ENCODE results near the gene VPS33B. TPM values are rescaled to one million over a fixed set of nuclear protein-coding genes. Genes with fewer than 3 reads are reported as not detected.
"Not testable (repeated sequence)": the region's sequence is repeated elsewhere in the genome, so short reads cannot be mapped to it uniquely, and the experiment has no call there.

The VPS33B gene
- total RNA-seq, 1 experiment from 2014 or later, result 11.7 TPM

DNA sequence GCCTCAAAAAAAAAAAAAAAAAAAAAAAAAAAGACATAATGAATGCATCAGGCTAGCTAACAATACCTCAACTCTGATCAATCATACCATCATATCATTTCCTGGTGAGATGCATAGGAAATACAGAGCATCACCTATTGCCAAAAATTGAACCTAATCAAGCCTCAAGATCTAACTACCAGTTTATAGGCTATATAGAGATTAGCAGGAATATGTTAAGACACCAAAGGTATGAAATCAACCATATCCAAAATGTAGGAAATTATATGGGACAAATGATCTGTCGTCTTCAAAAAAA is 387 bp upstream of the VPS33B start:
- no peaks in the 10 kb centered on the region for H3K9me3 Mint-ChIP-seq (ENCODE audit: unreplicated experiment)
- CTCF ChIA-PET, result interaction anchor here (0.8 to 3.6 kb wide), 4 partner anchors 10 to 88 kb away, joined by 3 to 21 read pairs (median 10); partner anchors contain the start of genes RCCD1 and UNC45A
- TSS peak; percentile 70 for BruUV-seq (replicated peaks)
- POLR2A ChIA-PET, result interaction anchor here (0.5 to 3.2 kb wide), 15 partner anchors 8 to 342 kb away, joined by 3 to 27 read pairs (median 4); partner anchors contain the start of genes BLM, HDDC3, PRC1 and RCCD1
- H3K4me1 Mint-ChIP-seq (ENCODE audit: insufficient read depth, unreplicated experiment), result peaks cover 18% of the 10 kb centered on the region
- H3K27me3 Mint-ChIP-seq (ENCODE audit: insufficient read depth, unreplicated experiment), result no peaks in the 10 kb centered on the region
- no peak for DNase-seq (ENCODE audit: unreplicated experiment)
- H3K27ac Mint-ChIP-seq (ENCODE audit: low read depth, unreplicated experiment), result peak overlapping the region; percentile 83
- TF ChIP-seq, protein P1, sequence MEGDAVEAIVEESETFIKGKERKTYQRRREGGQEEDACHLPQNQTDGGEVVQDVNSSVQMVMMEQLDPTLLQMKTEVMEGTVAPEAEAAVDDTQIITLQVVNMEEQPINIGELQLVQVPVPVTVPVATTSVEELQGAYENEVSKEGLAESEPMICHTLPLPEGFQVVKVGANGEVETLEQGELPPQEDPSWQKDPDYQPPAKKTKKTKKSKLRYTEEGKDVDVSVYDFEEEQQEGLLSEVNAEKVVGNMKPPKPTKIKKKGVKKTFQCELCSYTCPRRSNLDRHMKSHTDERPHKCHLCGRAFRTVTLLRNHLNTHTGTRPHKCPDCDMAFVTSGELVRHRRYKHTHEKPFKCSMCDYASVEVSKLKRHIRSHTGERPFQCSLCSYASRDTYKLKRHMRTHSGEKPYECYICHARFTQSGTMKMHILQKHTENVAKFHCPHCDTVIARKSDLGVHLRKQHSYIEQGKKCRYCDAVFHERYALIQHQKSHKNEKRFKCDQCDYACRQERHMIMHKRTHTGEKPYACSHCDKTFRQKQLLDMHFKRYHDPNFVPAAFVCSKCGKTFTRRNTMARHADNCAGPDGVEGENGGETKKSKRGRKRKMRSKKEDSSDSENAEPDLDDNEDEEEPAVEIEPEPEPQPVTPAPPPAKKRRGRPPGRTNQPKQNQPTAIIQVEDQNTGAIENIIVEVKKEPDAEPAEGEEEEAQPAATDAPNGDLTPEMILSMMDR (IDR thresholded peaks at IDR 0.05; ENCODE audit: unreplicated experiment), result no peak
- peak overlapping the region; percentile 83 for H3K4me3 Mint-ChIP-seq (ENCODE audit: unreplicated experiment)
- intact Hi-C loops (cut with micrococcal nuclease), result no loop called here
- H3K36me3 Mint-ChIP-seq (ENCODE audit: insufficient read depth, unreplicated experiment), result peaks cover 7% of the 10 kb centered on the region

DNA sequence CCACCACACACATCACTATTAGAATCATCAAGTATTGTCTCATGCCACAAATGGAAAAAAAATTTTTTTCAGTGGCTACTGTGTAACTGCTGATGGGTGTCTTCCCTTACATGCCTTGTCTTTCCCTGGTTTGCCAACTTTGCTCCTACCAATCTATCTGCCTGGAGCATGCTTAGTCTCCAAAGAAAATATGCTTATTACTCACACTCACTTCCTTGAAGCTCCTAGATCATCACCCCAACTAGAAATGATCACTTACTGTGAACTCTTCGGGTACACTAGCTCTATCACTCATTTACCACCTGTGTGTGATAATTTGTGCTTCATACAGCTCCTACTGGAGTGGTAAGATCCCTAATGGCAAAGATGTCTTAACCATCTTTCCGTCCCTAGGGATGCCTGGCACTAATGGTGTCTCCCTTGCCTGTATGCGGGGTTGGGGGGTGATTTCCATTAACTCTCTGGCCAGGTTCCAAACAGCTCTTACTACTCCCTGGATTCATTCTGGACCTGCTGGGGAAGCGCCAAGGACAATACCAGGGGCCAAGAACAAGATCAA is 799 bp downstream of the VPS33B start:
- no peaks in the 10 kb centered on the region for H3K9me3 Mint-ChIP-seq (ENCODE audit: unreplicated experiment)
- no peaks in the 10 kb centered on the region for H3K27me3 Mint-ChIP-seq (ENCODE audit: insufficient read depth, unreplicated experiment)
- peak overlapping the region; percentile 83 for H3K27ac Mint-ChIP-seq (ENCODE audit: low read depth, unreplicated experiment)
- TF ChIP-seq, protein P1 (IDR thresholded peaks at IDR 0.05; ENCODE audit: unreplicated experiment), result no peak
- H3K4me1 Mint-ChIP-seq (ENCODE audit: insufficient read depth, unreplicated experiment), result peaks cover 18% of the 10 kb centered on the region
- CTCF ChIA-PET, result interaction anchor here (0.6 to 3.6 kb wide), 9 partner anchors 12 to 262 kb away, joined by 3 to 21 read pairs (median 4); partner anchors contain the start of genes HDDC3 and RCCD1
- DNase-seq (ENCODE audit: unreplicated experiment), result no peak
- POLR2A ChIA-PET, result interaction anchor here (0.6 to 3.2 kb wide), 21 partner anchors 9 to 1998 kb away, joined by 3 to 27 read pairs (median 4); partner anchors contain the start of genes BLM, HDDC3, PRC1 and UNC45A
- peaks cover 14% of the 10 kb centered on the region for H3K36me3 Mint-ChIP-seq (ENCODE audit: insufficient read depth, unreplicated experiment)
- H3K4me3 Mint-ChIP-seq (ENCODE audit: unreplicated experiment), result peak overlapping the region; percentile 83
- no TSS peak for BruUV-seq (replicated peaks)
- intact Hi-C loops (cut with micrococcal nuclease), result no loop called here

DNA sequence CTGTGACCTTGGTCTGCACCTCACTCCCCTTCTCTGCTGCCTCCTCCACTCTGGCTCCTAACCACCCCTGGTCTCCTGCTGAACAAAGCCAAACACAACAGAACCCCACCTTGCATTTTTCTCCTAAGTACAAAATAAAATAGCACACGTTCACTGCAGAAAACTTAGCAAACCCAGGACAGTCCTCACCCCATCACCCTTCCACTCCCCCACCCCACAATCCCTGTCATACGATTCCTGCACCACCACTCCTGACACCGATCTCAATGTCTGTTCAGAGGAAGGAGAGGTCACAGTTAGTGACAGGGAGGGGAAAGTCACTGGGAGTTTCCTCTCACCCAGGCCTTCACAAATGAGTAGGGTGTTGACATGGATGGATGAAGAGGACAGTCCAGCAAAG is 4.2 kb downstream of the VPS33B start:
- intact Hi-C loops (cut with micrococcal nuclease), result no loop called here
- no TSS peak for BruUV-seq (replicated peaks)
- TF ChIP-seq, protein P1 (IDR thresholded peaks at IDR 0.05; ENCODE audit: unreplicated experiment), result no peak

DNA sequence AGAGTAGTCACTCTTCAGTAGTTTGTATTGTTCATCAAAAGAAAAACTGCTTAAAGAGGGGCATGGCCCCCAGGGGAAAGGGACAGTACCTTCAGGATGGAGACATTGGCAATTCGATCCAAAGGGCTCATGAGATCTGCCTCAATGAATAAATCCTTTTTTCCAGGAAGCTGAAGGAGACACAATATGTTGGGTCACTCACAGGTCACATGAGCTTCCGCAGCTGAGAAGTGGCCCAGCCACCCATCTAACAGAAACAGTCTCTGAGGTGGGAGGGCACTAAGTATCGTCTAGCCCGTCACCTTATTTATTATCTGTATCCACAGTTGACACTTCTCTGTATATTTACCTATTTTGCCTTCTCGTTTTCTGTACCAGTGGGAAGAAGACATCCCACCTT is 4.7 kb downstream of the VPS33B start:
- no peaks in the 10 kb centered on the region for H3K27me3 Mint-ChIP-seq (ENCODE audit: insufficient read depth, unreplicated experiment)
- intact Hi-C loops (cut with micrococcal nuclease), result no loop called here
- no peak overlapping the region for H3K4me3 Mint-ChIP-seq (ENCODE audit: unreplicated experiment)
- TF ChIP-seq, protein P1 (IDR thresholded peaks at IDR 0.05; ENCODE audit: unreplicated experiment), result no peak
- ChIA-PET POLR2A (no interaction called here), CTCF (interaction anchor here (0.6 to 2.1 kb wide), 2 partner anchors 16 to 304 kb away, joined by 5 to 7 read pairs; no protein-coding TSS in a partner anchor)
- H3K27ac Mint-ChIP-seq (ENCODE audit: low read depth, unreplicated experiment), result no peak overlapping the region
- H3K9me3 Mint-ChIP-seq (ENCODE audit: unreplicated experiment), result no peaks in the 10 kb centered on the region
- H3K4me1 Mint-ChIP-seq (ENCODE audit: insufficient read depth, unreplicated experiment), result peaks cover 18% of the 10 kb centered on the region
- DNase-seq (ENCODE audit: unreplicated experiment), result no peak
- BruUV-seq (replicated peaks), result no TSS peak
- H3K36me3 Mint-ChIP-seq (ENCODE audit: insufficient read depth, unreplicated experiment), result peaks cover 34% of the 10 kb centered on the region

More for the DNA sequence above, 4.2 kb downstream of the VPS33B start:
- Mint-ChIP-seq H3K27me3 (ENCODE audit: insufficient read depth, unreplicated experiment) (no peaks in the 10 kb centered on the region), H3K27ac (ENCODE audit: low read depth, unreplicated experiment) (no peak overlapping the region), H3K9me3 (ENCODE audit: unreplicated experiment) (no peaks in the 10 kb centered on the region), H3K36me3 (ENCODE audit: insufficient read depth, unreplicated experiment) (peaks cover 32% of the 10 kb centered on the region), H3K4me3 (ENCODE audit: unreplicated experiment) (no peak overlapping the region), H3K4me1 (ENCODE audit: insufficient read depth, unreplicated experiment) (peaks cover 18% of the 10 kb centered on the region)
- POLR2A ChIA-PET, result no interaction called here
- no peak for DNase-seq (ENCODE audit: unreplicated experiment)
- CTCF ChIA-PET, result interaction anchor here (0.6 to 2.1 kb wide), 2 partner anchors 15 to 304 kb away, joined by 5 to 7 read pairs; no protein-coding TSS in a partner anchor

DNA sequence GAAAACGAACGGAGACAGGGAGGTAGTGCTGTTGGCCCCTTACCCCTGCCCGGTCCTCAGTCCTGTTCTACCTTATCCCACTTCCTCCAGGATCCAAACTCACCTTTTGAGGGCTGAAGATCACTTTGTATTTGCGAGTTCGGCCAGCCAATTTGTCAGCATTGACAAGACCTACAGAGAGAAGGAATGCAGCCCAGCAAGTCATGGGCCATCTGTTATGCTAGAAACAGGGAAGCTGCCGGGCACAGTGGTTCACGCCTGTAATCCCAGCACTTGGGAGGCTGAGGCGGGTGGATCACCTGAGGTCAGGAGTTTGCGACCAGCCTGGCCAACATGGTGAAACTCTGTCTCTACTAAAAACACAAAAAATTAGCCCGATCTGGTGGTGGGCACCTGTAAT is 8.7 kb downstream of the VPS33B start:
- ChIA-PET CTCF (interaction anchor here (0.7 to 1.0 kb wide), 3 partner anchors 29 to 57 kb away, joined by 3 to 5 read pairs (median 4); no protein-coding TSS in a partner anchor), POLR2A (interaction anchor here (2.7 kb wide), 1 partner anchor 9 kb away, joined by 10 read pairs; the partner anchor contains the start of gene VPS33B)
- H3K27me3 Mint-ChIP-seq (ENCODE audit: insufficient read depth, unreplicated experiment); H3K4me1 Mint-ChIP-seq (ENCODE audit: insufficient read depth, unreplicated experiment); H3K9me3 Mint-ChIP-seq (ENCODE audit: unreplicated experiment); DNase-seq (ENCODE audit: unreplicated experiment); BruUV-seq (replicated peaks); H3K27ac Mint-ChIP-seq (ENCODE audit: low read depth, unreplicated experiment); intact Hi-C loops (cut with micrococcal nuclease); H3K4me3 Mint-ChIP-seq (ENCODE audit: unreplicated experiment): not testable (repeated sequence)
- peaks cover 48% of the 10 kb centered on the region for H3K36me3 Mint-ChIP-seq (ENCODE audit: insufficient read depth, unreplicated experiment)
